HG03175 (cell line): ENCODE results near the gene ADAM12.
"Not testable (repeated sequence)": the region's sequence is repeated elsewhere in the genome, so short reads cannot be mapped to it uniquely, and the experiment has no call there.

Experiments
- ATAC-seq: cut with Tn5 transposase; IDR thresholded peaks from one replicate; pipeline ENCODE4 v1.9.1; 2021; ENCODE audit warnings: mild to moderate bottlenecking, moderate library complexity; ENCODE audit not compliant: unreplicated experiment

Gene ADAM12

GRCh38 chr10:126407831-126408230 is 19.6 kb upstream of the ADAM12 start:
- no peak for ATAC-seq

GRCh38 chr10:126405239-126405775 is 17.0 kb upstream of the ADAM12 start:
- ATAC-seq, result no peak

DNA sequence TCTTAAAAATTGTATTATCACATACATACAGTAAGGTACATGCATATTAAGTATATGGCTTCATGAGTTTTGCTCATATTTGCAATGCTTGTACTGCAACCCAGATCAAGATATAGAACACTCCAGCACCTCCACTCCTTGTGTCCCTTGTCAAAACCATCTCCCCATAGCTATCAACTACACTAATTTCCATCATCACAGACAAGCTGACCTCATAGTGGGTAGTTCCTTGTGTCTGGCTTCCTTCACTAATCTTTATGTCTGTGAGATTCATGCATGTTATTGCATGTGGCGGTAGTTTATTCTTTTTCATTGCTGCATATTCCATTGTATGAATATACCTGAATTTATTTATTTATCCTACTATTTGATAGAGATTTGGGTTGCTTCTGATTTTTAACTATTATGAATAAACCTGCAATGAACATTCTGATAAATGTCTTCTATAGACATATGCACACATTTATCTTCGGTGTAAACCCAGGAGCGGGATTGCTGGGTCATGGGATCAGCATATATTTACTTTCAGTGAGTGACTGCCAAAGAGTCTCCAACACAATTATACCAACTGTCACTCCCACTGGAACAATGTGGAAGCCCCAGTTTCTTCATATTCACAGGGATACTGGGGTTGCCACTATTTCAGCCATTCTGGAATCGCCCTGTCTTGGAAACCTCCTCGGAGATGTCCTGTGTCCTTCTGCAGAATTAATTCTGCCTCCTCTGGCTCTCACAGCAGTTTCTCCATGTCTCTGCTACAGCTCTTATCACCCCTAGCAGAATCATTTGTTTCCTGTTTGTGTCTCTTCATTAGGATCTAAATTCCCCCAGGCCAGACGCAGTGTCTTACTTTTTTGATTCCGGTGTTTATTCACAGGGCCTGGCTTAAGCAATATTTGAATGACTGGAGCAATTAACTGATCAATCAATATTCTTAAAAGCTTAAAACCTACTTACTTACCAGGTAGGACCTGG is 14.7 kb upstream of the ADAM12 start:
- ATAC-seq, result no peak

GRCh38 chr10:126400641-126401040 is 12.4 kb upstream of the ADAM12 start:
- no peak for ATAC-seq

GRCh38 chr10:126398924-126399323 is 10.6 kb upstream of the ADAM12 start:
- ATAC-seq, result no peak

- ATAC-seq, result no peak
Measured at GRCh38 chr10:126398383-126398743, 10.1 kb upstream of the ADAM12 start.

DNA sequence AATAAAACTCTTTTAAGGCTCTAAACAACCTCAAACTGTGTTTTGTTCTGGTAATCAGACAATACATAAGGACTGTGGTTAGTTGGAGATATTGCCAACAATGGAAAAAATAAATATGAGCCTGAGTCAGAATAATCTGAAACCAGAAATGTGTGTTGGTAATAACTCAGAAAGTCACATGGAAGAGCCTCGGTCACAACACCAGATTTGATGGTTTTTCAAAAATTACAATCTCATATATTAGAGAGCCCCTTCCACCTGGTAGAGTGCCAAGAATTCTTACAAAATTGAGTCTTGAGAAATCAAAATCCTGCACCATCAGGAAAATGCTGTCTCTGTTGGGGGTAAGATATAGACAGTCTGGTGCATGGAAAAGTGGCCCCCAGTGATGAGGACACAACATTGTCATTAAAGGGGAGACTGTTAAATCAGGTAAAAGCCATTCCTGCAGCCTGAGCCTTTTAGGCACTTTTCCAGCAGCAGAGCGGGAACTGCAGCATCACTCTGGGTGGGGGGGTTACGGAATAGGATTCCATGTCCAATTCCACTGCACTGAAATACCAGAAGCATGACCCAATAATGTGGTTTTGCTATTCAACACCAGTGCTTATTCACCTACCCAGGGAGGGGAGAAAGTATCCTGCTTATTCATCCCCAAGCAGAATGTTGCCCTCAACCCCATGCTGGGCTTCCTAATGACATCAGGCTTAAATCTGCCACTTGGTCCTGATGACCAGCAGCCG is 9.5 kb upstream of the ADAM12 start:
- no peak for ATAC-seq

- ATAC-seq, result no peak
Measured at GRCh38 chr10:126397156-126397555, 8.9 kb upstream of the ADAM12 start.

DNA sequence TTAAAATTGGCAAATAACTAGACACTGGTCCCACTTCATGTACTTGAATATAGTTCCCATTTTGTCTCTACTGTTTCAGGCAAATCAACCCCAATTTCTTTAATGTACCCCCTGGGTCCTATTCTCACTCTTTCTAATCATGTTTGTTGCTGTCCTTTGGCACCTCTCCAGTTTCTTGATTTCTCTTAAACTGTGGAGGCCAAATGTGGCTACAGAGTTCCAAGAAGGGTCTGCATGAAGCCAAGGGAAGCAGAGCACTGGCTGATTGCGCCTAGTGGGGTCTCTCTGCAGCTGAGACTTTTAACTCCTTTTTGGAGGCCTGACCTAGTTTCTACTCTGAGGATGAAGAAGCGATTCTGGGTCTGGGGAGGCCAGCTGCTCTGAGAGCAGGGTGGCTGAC is 6.7 kb upstream of the ADAM12 start:
- no peak for ATAC-seq

DNA sequence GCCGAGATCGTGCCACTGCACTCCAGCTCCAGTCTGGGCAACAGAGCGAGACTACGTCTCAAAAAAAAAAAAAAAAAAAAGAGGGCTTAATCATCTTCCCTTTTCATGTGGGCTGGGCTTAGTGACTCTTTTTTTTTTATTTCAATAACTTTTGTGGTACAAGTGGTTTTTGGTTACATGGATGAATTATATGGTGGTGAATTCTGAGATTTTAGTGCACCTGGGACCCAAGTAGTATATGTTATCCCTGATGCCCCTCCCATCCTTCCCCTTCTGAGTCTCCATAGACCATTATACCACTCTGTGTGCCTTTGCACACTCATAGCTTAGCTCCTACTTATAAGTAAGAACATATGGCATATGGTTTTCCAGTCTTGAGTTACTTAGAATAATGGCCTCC is 4.8 kb upstream of the ADAM12 start:
- no peak for ATAC-seq

DNA sequence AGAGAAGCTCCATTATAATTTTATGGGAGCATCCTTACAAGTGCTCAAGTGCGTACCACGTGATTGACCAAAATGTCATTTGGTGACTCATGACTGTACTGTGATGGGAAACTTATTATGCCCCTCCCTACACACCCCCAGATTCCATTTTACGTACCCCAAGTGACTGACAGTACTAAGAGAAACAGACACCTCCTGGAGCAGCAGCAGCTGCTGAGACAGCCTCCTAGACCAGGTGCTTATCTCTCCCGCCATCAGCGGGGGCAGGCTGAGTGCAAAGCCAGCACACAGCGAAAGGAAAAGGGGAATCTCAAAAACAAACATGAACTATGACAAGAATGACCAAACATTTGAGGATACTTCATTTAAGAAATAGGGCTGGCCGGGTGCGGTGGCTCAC is 4.2 kb upstream of the ADAM12 start:
- no peak for ATAC-seq

DNA sequence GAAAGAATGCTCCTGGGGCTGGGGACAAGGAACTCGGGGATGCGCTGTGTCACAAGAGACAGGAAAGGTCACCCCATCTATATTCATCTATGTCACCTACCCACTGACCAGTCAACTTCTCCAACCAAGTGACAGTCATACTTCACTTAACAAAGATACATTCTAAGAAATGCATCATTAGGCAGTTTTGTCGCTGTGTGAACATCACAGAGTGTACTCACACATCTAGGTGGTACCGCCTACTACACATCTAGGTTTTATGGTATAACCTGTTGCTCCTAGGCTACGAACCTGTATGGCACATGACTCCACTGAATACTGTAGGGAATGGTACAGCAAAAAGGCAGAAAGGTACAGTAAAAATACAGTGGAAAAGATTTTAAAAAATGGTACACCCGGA is 3.8 kb upstream of the ADAM12 start:
- no peak for ATAC-seq

- no peak for ATAC-seq
Measured at GRCh38 chr10:126391192-126391885, 3.1 kb upstream of the ADAM12 start.

GRCh38 chr10:126390324-126390723 is 2.0 kb upstream of the ADAM12 start:
- ATAC-seq, result no peak

GRCh38 chr10:126387041-126387921 is 996 bp downstream of the ADAM12 start:
- ATAC-seq, result no peak

GRCh38 chr10:126384269-126384873 is 3.9 kb downstream of the ADAM12 start:
- ATAC-seq, result no peak

DNA sequence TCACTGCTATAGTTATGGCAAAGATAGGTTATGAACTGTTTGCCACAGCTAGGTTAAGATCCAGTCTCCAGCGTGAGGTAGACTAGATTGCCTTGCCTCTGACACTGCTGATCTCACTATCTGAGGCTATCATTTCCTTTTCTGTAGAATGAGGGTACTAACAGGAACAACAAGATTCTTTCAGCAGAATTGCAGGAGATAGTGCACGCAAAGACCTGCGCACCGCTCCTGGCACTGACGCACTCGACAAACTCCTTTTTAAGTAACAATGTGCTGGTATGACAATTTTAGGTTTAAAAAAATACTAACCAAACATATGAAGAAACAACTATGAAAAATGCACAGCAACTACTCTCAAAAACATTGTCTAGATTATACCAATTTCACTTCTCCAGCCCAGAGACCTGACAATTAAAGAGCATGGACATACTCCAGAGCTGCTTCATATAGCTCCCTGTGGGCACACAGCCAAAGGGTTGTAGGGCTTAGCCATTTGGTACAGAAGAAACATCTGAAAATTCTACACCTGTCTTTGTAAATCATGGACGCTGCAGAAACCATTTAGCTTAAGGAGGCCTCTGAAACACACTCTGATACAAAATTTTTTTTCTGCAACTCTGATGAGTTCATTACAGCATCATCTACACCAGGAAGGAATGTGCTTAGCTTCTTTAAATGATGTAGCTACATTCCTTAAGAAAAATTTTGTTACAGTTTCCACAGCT is 7.8 kb downstream of the ADAM12 start:
- no peak for ATAC-seq

GRCh38 chr10:126379166-126379565 is 9.1 kb downstream of the ADAM12 start:
- ATAC-seq, result not testable (repeated sequence)

GRCh38 chr10:126376956-126377355 is 11.3 kb downstream of the ADAM12 start:
- no peak for ATAC-seq
